BJ (cell line): ENCODE results near the gene P2RY2. TPM values are rescaled to one million over a fixed set of nuclear protein-coding genes. Genes with fewer than 3 reads are reported as not detected.
A peak's percentile ranks its signal among the peaks of the same experiment; 100 is the strongest.

ENCODE experiments used
- CTCF ChIA-PET: fragments of 350-600 bp; formaldehyde crosslinking; extraction: SDS; loops from one replicate; lab custom pipeline; 2021; ENCODE audit warnings: antibody characterized with exemption, inconsistent platforms; lab: Yijun Ruan, JAX
- POLR2A ChIA-PET: fragments of 300-600 bp; sonication (Branson Sonifier 250); formaldehyde crosslinking; extraction: SDS; loops from one replicate; lab custom pipeline; 2021; ENCODE audit warnings: antibody characterized with exemption; lab: Charles Lee
- DNase-seq: peaks from one replicate; pipeline ENCODE4 v3.0.0-alpha.2; 2011; ENCODE audit warnings: low read depth
- H3K27me3 ChIP-seq: 2 replicates; pipeline ENCODE4 v1.6.0; 2011; ENCODE audit warnings: low read length; ENCODE audit not compliant: control insufficient read depth, insufficient read depth
- H3K36me3 ChIP-seq: 2 replicates; pipeline ENCODE4 v1.5.1; 2011; ENCODE audit warnings: low read length; ENCODE audit not compliant: control insufficient read depth, insufficient read depth
- H3K4me3 ChIP-seq: 2 replicates; pipeline ENCODE4 v1.5.1; 2011; ENCODE audit warnings: low read depth, mild to moderate bottlenecking, control low read depth, low read length
- polyA minus RNA-seq: library from RNA; depleted of rRNA, polyadenylated mRNA; stranded (reverse); fragments of >200 nt; gene quantifications from 2 replicates; pipeline ENCODE4 v1.2.3, GENCODE V29; 2011; rRNA and poly(A)+ RNA removed
- polyA plus RNA-seq: library from polyadenylated mRNA; depleted of rRNA; stranded (reverse); fragments of >200 nt; gene quantifications from 2 replicates; pipeline ENCODE4 v1.2.3, GENCODE V29; 2011; rRNA removed
- TF ChIP-seq, protein P1 (sequence below): IDR thresholded peaks from 2 replicates; pipeline ENCODE4 v1.5.1; 2011; ENCODE audit warnings: low read depth, mild to moderate bottlenecking, control low read depth, inconsistent platforms, low read length, moderate library complexity; ENCODE audit not compliant: insufficient read depth

P2RY2 gene
- polyA plus RNA-seq = 0.15 TPM in 2 replicates
- 0.15 and 0.24 TPM in 2 replicates for polyA minus RNA-seq

DNA sequence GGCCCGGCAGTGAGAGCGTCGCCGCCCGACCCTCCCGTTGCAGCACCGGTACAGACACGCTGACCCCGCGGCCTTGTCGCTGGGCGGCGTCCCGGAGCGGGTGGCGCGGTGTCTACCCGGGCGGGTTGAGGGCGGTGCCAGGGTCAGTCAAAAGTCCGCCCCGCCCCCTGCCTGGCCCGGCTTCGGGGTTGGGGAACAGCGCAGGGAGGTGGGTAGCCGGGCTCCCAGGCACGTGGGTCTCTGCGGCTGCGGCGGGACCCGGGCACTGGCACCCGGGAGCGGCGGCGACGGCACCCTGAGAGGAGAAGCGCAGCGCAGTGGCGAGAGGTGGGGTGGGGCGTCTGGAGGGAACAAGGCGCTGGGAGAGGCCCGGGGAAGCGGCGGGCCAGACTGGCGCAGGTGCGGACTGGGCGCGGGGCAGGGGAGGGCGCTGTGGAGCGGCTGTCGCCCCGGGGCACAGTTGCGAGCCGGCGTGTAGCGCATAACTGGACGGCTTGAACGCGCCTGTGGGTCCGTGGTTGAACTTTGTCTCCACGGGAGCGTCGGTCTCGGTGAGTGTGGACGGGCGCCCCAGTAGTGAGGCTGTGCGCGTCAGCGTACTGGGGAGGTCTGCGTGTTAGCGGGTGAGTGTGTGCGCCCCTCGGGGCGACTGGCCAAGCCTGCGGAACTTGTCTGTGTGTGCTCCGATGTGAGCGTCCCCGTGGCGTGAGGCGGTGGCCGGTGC is at the start of gene P2RY2:
Gene P2RY2 (plus strand): TSS at position 176 of the 724 bp plus-strand sequence. CDS start 15,879 bp downstream, outside the sequence.
- no peak for DNase-seq
- CTCF ChIA-PET = interaction anchor here (1.0 to 2.5 kb wide), 7 partner anchors 9 to 93 kb away, joined by 3 to 9 read pairs (median 6); no protein-coding TSS in a partner anchor
- Histone ChIP-seq H3K4me3 (peak within 1 kb of the TSS; percentile 40), H3K36me3 (no peaks in the 10 kb centered on the region), H3K27me3 (peaks cover 23% of the 10 kb centered on the region)
- POLR2A ChIA-PET = no interaction called here
- TF ChIP-seq, protein P1, sequence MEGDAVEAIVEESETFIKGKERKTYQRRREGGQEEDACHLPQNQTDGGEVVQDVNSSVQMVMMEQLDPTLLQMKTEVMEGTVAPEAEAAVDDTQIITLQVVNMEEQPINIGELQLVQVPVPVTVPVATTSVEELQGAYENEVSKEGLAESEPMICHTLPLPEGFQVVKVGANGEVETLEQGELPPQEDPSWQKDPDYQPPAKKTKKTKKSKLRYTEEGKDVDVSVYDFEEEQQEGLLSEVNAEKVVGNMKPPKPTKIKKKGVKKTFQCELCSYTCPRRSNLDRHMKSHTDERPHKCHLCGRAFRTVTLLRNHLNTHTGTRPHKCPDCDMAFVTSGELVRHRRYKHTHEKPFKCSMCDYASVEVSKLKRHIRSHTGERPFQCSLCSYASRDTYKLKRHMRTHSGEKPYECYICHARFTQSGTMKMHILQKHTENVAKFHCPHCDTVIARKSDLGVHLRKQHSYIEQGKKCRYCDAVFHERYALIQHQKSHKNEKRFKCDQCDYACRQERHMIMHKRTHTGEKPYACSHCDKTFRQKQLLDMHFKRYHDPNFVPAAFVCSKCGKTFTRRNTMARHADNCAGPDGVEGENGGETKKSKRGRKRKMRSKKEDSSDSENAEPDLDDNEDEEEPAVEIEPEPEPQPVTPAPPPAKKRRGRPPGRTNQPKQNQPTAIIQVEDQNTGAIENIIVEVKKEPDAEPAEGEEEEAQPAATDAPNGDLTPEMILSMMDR = peak; percentile 45

DNA sequence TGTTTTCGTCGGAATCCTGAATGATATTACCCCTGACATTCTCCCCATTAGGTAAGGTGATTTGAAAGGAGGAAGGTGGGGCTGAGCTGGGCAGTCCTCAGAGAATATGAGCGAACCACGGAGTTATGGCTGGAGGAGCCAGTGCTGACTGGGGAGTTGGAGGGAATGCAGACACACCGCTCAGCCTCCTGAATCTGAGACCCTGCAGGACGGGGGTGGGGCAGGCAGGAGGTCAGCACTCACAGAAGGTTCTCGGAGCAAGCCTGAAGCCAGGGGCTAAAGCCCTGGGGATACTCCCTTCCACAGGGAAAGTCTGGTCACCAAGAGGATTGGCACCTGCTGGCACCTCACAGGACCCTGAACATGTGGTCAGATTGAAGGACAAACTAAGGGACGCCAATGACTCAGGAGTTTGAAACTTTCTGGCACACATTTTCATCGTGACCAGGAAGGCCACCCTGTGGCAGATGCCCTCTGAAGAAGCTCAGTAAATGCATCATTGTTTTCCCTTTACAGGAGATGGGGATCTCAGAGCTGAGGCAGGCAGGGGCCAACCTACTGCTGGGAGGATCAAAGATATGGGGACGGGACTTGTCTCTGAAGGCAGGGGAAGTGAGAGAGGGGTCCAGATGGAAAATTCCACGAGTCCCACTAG is 49.0 kb upstream of the P2RY2 start:
- H3K27me3 ChIP-seq = no peaks in the 10 kb centered on the region
- POLR2A ChIA-PET = no interaction called here
- H3K36me3 ChIP-seq = no peaks in the 10 kb centered on the region
- TF ChIP-seq, protein P1 = no peak
- no peak for DNase-seq
- CTCF ChIA-PET = interaction anchor here (1.0 to 4.3 kb wide), 3 partner anchors 8 to 16 kb away, joined by 3 to 18 read pairs (median 3); no protein-coding TSS in a partner anchor
- H3K4me3 ChIP-seq = no peak overlapping the region

- ChIA-PET POLR2A (no interaction called here), CTCF (interaction anchor here (4.3 kb wide), 1 partner anchor 7 kb away, joined by 18 read pairs; no protein-coding TSS in a partner anchor)
- Histone ChIP-seq H3K36me3 (no peaks in the 10 kb centered on the region), H3K4me3 (no peak overlapping the region), H3K27me3 (no peaks in the 10 kb centered on the region)
- DNase-seq = no peak
- TF ChIP-seq, protein P1 = no peak
These were observed 47.9 kb upstream of the P2RY2 start for GRCh38 chr11:73170140-73170539.

GRCh38 chr11:73171436-73172161 is 46.5 kb upstream of the P2RY2 start:
- Histone ChIP-seq H3K4me3 (no peak overlapping the region), H3K36me3 (no peaks in the 10 kb centered on the region), H3K27me3 (no peaks in the 10 kb centered on the region)
- CTCF ChIA-PET = interaction anchor here (1.1 kb wide), 1 partner anchor 340 kb away, joined by 3 read pairs; no protein-coding TSS in a partner anchor
- no peak for DNase-seq
- TF ChIP-seq, protein P1 = no peak
- POLR2A ChIA-PET = no interaction called here
